Measurements from ENCODE around the gene FAM153A. TPM values are rescaled to one million over a fixed set of nuclear protein-coding genes. Genes with fewer than 3 reads are reported as not detected.
"Not testable (repeated sequence)": the region's sequence is repeated elsewhere in the genome, so short reads cannot be mapped to it uniquely, and the experiment has no call there.

Gene FAM153A
- not detected in 2 replicates for total RNA-seq (2014; rRNA removed; shearing (Covaris generic))
- polyA plus RNA-seq (2016; fragmentation: Nextera tagmentation; extraction: Ambion mirVana), result not detected in 2 replicates

DNA sequence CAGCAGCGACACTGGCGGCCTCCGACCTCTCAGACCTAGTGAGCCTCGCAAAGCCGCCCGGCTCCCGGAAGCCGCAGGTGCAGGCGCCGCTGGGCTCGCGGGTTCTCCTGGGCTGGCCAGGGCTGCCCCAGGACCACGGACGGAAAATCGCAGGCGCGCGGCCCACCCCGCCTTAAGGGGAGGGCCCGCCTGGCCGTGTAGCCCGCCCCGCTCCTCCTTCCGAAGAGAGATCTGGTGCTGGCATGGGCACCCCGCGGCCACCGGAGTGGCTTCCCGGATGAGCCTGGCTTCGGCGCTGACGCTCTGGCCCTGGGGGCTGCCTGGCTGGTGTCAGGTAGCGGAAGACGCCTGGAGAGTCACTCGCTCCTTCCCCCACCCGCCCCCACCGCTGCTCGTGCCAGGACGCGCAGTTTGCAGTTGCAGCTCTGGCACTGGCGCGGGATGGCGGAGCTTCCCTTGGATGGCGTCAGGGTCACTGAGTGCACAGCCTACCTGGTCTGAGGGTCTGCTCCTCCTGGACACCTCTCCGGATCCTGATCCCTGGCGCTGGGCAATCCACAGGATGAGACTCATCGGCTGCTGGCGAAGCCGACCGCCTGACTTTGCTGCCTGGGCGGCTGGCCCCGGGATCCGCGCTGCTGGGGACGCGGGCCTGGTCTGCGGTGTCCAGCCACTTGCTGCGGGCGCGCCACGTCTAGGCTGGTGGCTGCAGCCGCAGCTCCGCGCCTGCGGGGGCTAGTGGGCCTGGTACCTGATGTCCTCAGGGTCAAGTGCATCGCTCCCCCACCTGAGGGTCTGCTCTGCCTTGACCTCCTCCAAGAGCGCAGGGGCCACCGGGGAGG lies at the start of gene FAM153A:
TSS of gene FAM153A (minus strand) at position 108 of the 842 bp plus-strand sequence.
- H3K9me3 ChIP-seq (ENCODE audit: low read depth); H3K4me1 ChIP-seq (ENCODE audit: insufficient read depth); DNase-seq; H3K36me3 ChIP-seq (ENCODE audit: low read depth); H3K27me3 ChIP-seq (replicated peaks; ENCODE audit: insufficient read depth); H3K4me2 ChIP-seq (ENCODE audit: unreplicated experiment); H4K20me1 ChIP-seq (ENCODE audit: insufficient read depth); H3F3A ChIP-seq (ENCODE audit: insufficient read depth); H3K79me2 ChIP-seq (ENCODE audit: insufficient read depth); H3K27ac ChIP-seq; H2AFZ ChIP-seq; in situ Hi-C loops (cut with MboI); H3K9me2 ChIP-seq (ENCODE audit: insufficient read depth); H3K9ac ChIP-seq; H3K4me3 ChIP-seq: not testable (repeated sequence)
- WGBS, 2 experiments (ENCODE audit: low coverage in 1 of 2, low lambda C conversion rate in 2 of 2, missing lambda C conversion rate in 2 of 2), result 17 to 23% methylated on average over 4 to 7 of the region's 67 CpGs

- H3K9me2 ChIP-seq (ENCODE audit: insufficient read depth); H3K79me2 ChIP-seq (ENCODE audit: insufficient read depth); H4K20me1 ChIP-seq (ENCODE audit: insufficient read depth); H3K27ac ChIP-seq; in situ Hi-C loops (cut with MboI); H2AFZ ChIP-seq; H3F3A ChIP-seq (ENCODE audit: insufficient read depth); DNase-seq; H3K4me1 ChIP-seq (ENCODE audit: insufficient read depth); H3K4me3 ChIP-seq; H3K9me3 ChIP-seq (ENCODE audit: low read depth); H3K4me2 ChIP-seq (ENCODE audit: unreplicated experiment); H3K36me3 ChIP-seq (ENCODE audit: low read depth); H3K27me3 ChIP-seq (replicated peaks; ENCODE audit: insufficient read depth); H3K9ac ChIP-seq: not testable (repeated sequence)
- 44 to 65% methylated on average over 2 to 4 of the region's 4 CpGs for WGBS, 2 experiments (ENCODE audit: low coverage in 1 of 2, low lambda C conversion rate in 2 of 2, missing lambda C conversion rate in 2 of 2)
Observed at GRCh38 chr5:177832287-177832686, 49.6 kb upstream of the FAM153A start.

GRCh38 chr5:177826073-177826472 lies 43.4 kb upstream of the FAM153A start:
- H3K4me1 ChIP-seq (ENCODE audit: insufficient read depth); H3F3A ChIP-seq (ENCODE audit: insufficient read depth); H3K4me2 ChIP-seq (ENCODE audit: unreplicated experiment); H3K9ac ChIP-seq; H3K4me3 ChIP-seq; H3K27me3 ChIP-seq (replicated peaks; ENCODE audit: insufficient read depth); H3K9me2 ChIP-seq (ENCODE audit: insufficient read depth); in situ Hi-C loops (cut with MboI); H3K79me2 ChIP-seq (ENCODE audit: insufficient read depth); H3K36me3 ChIP-seq (ENCODE audit: low read depth); H4K20me1 ChIP-seq (ENCODE audit: insufficient read depth); H3K27ac ChIP-seq; H2AFZ ChIP-seq; DNase-seq; H3K9me3 ChIP-seq (ENCODE audit: low read depth): not testable (repeated sequence)
- WGBS, 2 experiments (ENCODE audit: low coverage in 1 of 2, low lambda C conversion rate in 2 of 2, missing lambda C conversion rate in 2 of 2), result 80% methylated on average over 1 of the region's 4 CpGs; no CpG with 5 or more reads in 1 of the 2 experiments

GRCh38 chr5:177824776-177825175 lies 42.1 kb upstream of the FAM153A start:
- H3K9me2 ChIP-seq (ENCODE audit: insufficient read depth); H3K9ac ChIP-seq; H4K20me1 ChIP-seq (ENCODE audit: insufficient read depth); in situ Hi-C loops (cut with MboI); H3K4me1 ChIP-seq (ENCODE audit: insufficient read depth); DNase-seq; H3K27me3 ChIP-seq (replicated peaks; ENCODE audit: insufficient read depth); H3K36me3 ChIP-seq (ENCODE audit: low read depth); H3K27ac ChIP-seq; H3F3A ChIP-seq (ENCODE audit: insufficient read depth); H3K4me2 ChIP-seq (ENCODE audit: unreplicated experiment); H3K4me3 ChIP-seq; H3K79me2 ChIP-seq (ENCODE audit: insufficient read depth); H3K9me3 ChIP-seq (ENCODE audit: low read depth); H2AFZ ChIP-seq: not testable (repeated sequence)
- no CpG with 5 or more reads among the region's 2 CpGs for WGBS, 2 experiments (ENCODE audit: low coverage in 1 of 2, low lambda C conversion rate in 2 of 2, missing lambda C conversion rate in 2 of 2)

- in situ Hi-C loops (cut with MboI); H4K20me1 ChIP-seq (ENCODE audit: insufficient read depth); H3K36me3 ChIP-seq (ENCODE audit: low read depth); H3K4me3 ChIP-seq; H2AFZ ChIP-seq; H3K9me2 ChIP-seq (ENCODE audit: insufficient read depth); H3K9ac ChIP-seq; DNase-seq; H3K79me2 ChIP-seq (ENCODE audit: insufficient read depth); H3K4me2 ChIP-seq (ENCODE audit: unreplicated experiment); H3F3A ChIP-seq (ENCODE audit: insufficient read depth); H3K27ac ChIP-seq; H3K4me1 ChIP-seq (ENCODE audit: insufficient read depth); H3K9me3 ChIP-seq (ENCODE audit: low read depth); H3K27me3 ChIP-seq (replicated peaks; ENCODE audit: insufficient read depth): not testable (repeated sequence)
- WGBS, 2 experiments (ENCODE audit: low coverage in 1 of 2, low lambda C conversion rate in 2 of 2, missing lambda C conversion rate in 2 of 2), result no CpG with 5 or more reads among the region's 3 CpGs
Observed at GRCh38 chr5:177822489-177822888, 39.8 kb upstream of the FAM153A start.

GRCh38 chr5:177819664-177820063 lies 37.0 kb upstream of the FAM153A start:
- H3F3A ChIP-seq (ENCODE audit: insufficient read depth); H3K27ac ChIP-seq; H3K9me2 ChIP-seq (ENCODE audit: insufficient read depth); in situ Hi-C loops (cut with MboI); H3K4me1 ChIP-seq (ENCODE audit: insufficient read depth); H4K20me1 ChIP-seq (ENCODE audit: insufficient read depth); H3K27me3 ChIP-seq (replicated peaks; ENCODE audit: insufficient read depth); H3K9me3 ChIP-seq (ENCODE audit: low read depth); H3K36me3 ChIP-seq (ENCODE audit: low read depth); H3K4me3 ChIP-seq; H2AFZ ChIP-seq; H3K4me2 ChIP-seq (ENCODE audit: unreplicated experiment); DNase-seq; H3K79me2 ChIP-seq (ENCODE audit: insufficient read depth); H3K9ac ChIP-seq: not testable (repeated sequence)
- no CpG with 5 or more reads among the region's 1 CpG for WGBS, 2 experiments (ENCODE audit: low coverage in 1 of 2, low lambda C conversion rate in 2 of 2, missing lambda C conversion rate in 2 of 2)

GRCh38 chr5:177812814-177813425 lies 30.2 kb upstream of the FAM153A start:
- H3F3A ChIP-seq (ENCODE audit: insufficient read depth); H3K9me3 ChIP-seq (ENCODE audit: low read depth); H3K79me2 ChIP-seq (ENCODE audit: insufficient read depth); DNase-seq; H3K9me2 ChIP-seq (ENCODE audit: insufficient read depth); H3K36me3 ChIP-seq (ENCODE audit: low read depth); H3K4me2 ChIP-seq (ENCODE audit: unreplicated experiment); H3K4me1 ChIP-seq (ENCODE audit: insufficient read depth); H3K27ac ChIP-seq; H4K20me1 ChIP-seq (ENCODE audit: insufficient read depth); in situ Hi-C loops (cut with MboI); H2AFZ ChIP-seq; H3K27me3 ChIP-seq (replicated peaks; ENCODE audit: insufficient read depth); H3K9ac ChIP-seq; H3K4me3 ChIP-seq: not testable (repeated sequence)
- WGBS, 2 experiments (ENCODE audit: low coverage in 1 of 2, low lambda C conversion rate in 2 of 2, missing lambda C conversion rate in 2 of 2), result no CpG with 5 or more reads among the region's 2 CpGs
